K562 (cell line): Measurements from ENCODE around the gene SPATA25. TPM values are rescaled to one million over a fixed set of nuclear protein-coding genes. Genes with fewer than 3 reads are reported as not detected.

Experiments used
- CBFA2T2 ChIP-seq: fragments of 450-650 bp; conservative IDR thresholded peaks from 2 replicates; pipeline ENCODE4 v1.6.1; 2017; ENCODE audit warnings: mild to moderate bottlenecking
- CREB3 ChIP-seq: fragments of 450-650 bp; conservative IDR thresholded peaks from 2 replicates; pipeline ENCODE4 v1.6.1; 2016; ENCODE audit warnings: missing genetic modification characterization, low read depth, mild to moderate bottlenecking, missing compliant biosample characterization, moderate library complexity
- CTBP1 ChIP-seq: fragments of 450-650 bp; IDR thresholded peaks from 2 replicates; pipeline ENCODE4 v1.6.1; 2016; ENCODE audit warnings: borderline replicate concordance
- EGR1 ChIP-seq: fragments of 450-650 bp; conservative IDR thresholded peaks from 2 replicates; pipeline ENCODE4 v1.6.1; 2017; ENCODE audit warnings: mild to moderate bottlenecking
- ETV1 ChIP-seq: fragments of 450-650 bp; conservative IDR thresholded peaks from 2 replicates; pipeline ENCODE4 v1.6.1; 2016; ENCODE audit warnings: missing genetic modification characterization, control low read depth, low read depth, missing compliant biosample characterization
- EZH2 ChIP-seq: IDR thresholded peaks from 2 replicates; pipeline ENCODE4 v1.6.1; 2012; ENCODE audit warnings: low read depth, mild to moderate bottlenecking, inconsistent platforms, low read length, borderline replicate concordance
- GABPB2 ChIP-seq: fragments of 250-450 bp; sonication (Bioruptor Pico); conservative IDR thresholded peaks from 2 replicates; pipeline ENCODE4 v1.5.1; 2021; ENCODE audit warnings: mild to moderate bottlenecking
- JUND ChIP-seq, 2 experiments: IDR thresholded peaks; 2 replicates in 1 of 2; 3 replicates in 1 of 2; pipeline ENCODE4 v1.6.1; 2011; ENCODE audit warnings: borderline replicate concordance in 2 of 2, low read depth in 2 of 2, low read length in 2 of 2, improper control_type of control experiment in 1 of 2, missing biosample characterization in 1 of 2, missing genetic modification characterization in 1 of 2, missing genetic modification reagents in 1 of 2
- KLF16 ChIP-seq: IDR thresholded peaks from 2 replicates; pipeline ENCODE4 v1.6.1; 2016; ENCODE audit warnings: antibody characterized with exemption
- MAZ ChIP-seq, 2 experiments: fragments of 450-650 bp in 1 of 2; sonication (generic) in 1 of 2; formaldehyde crosslinking; IDR thresholded peaks in 1 of 2; conservative IDR thresholded peaks in 1 of 2; 2 replicates each; pipeline versions ENCODE4 v1.4.0 to v1.5.0; 2020; ENCODE audit warnings: mild to moderate bottlenecking in 1 of 2, missing genetic modification reagents in 1 of 2
- PHF21A ChIP-seq: fragments of 450-650 bp; IDR thresholded peaks from 2 replicates; pipeline ENCODE4 v1.6.1; 2017; ENCODE audit warnings: low read depth, borderline replicate concordance
- POLR2AphosphoS5 ChIP-seq: IDR thresholded peaks from 2 replicates; pipeline ENCODE4 v1.6.1; 2011; ENCODE audit warnings: mild to moderate bottlenecking, low read depth, low read length, moderate library complexity; ENCODE audit not compliant: control insufficient read depth, insufficient read depth
- PRPF4 ChIP-seq: fragments of 200-400 bp; formaldehyde crosslinking; IDR thresholded peaks from one replicate; pipeline ENCODE4 v1.6.1; 2017; ENCODE audit warnings: low read length, low read depth, mild to moderate bottlenecking; ENCODE audit not compliant: insufficient read depth, poor library complexity, severe bottlenecking
- YY1 ChIP-seq, 3 experiments: IDR thresholded peaks; 2 replicates each; pipeline ENCODE4 v1.6.1; 2011; ENCODE audit warnings: low read length in 2 of 3, mild to moderate bottlenecking in 2 of 3, moderate library complexity in 2 of 3, borderline replicate concordance in 1 of 3, control low read depth in 1 of 3, low read depth in 1 of 3; ENCODE audit not compliant: insufficient read depth in 3 of 3, insufficient replicate concordance in 2 of 3, control insufficient read depth in 1 of 3, insufficient read length in 1 of 3; ENCODE audit errors: extremely low read depth in 1 of 3
- ZBTB7A ChIP-seq: IDR thresholded peaks from 2 replicates; pipeline ENCODE4 v1.6.1; 2011; ENCODE audit warnings: low read depth, mild to moderate bottlenecking, low read length, moderate library complexity, borderline replicate concordance; ENCODE audit not compliant: control insufficient read depth
- ZNF277 ChIP-seq: fragments of 250-450 bp; sonication (Bioruptor Pico); IDR thresholded peaks from 2 replicates; pipeline ENCODE4 v1.8.0; 2022; ENCODE audit warnings: inconsistent platforms, mild to moderate bottlenecking, moderate library complexity, borderline replicate concordance
- polyA plus RNA-seq, 8 experiments: library from polyadenylated mRNA; depleted of rRNA in 4 of 8; stranded (reverse) in 5 of 8; unstranded in 3 of 8; fragments of >200 nt; fragmentation: Nextera tagmentation in 2 of 8; fragmentation: Illumina TruSeq in 1 of 8; extraction: Ambion mirVana in 2 of 8; extraction: Trizol in 1 of 8; gene quantifications; 2 replicates each; pipeline versions ENCODE4 v1.2.1 to v1.2.3, GENCODE V29; 2011 to 2014; ENCODE audit warnings: inconsistent platforms in 1 of 8, missing spikeins in 1 of 8
- total RNA-seq, 7 experiments: library from RNA; depleted of rRNA in 6 of 7; stranded (reverse); fragments of >200 nt in 6 of 7; fragmentation: Illumina TruSeq in 2 of 7; extraction: Trizol in 2 of 7; gene quantifications; 2 replicates each; pipeline versions ENCODE4 v1.2.1 to v1.2.3, GENCODE V29; 2011 to 2021; ENCODE audit warnings: low replicate concordance in 1 of 7

Gene SPATA25
- total and polyA plus RNA-seq, 9 of the 15 experiments (the other 6 are each of a cell fraction or from before 2014, with no cell fraction given): 0.21 to 0.95 (median 0.53) TPM; not detected in 3

GRCh38 chr20:45933266-45934045 is 46.0 kb upstream of the SPATA25 start (continued):
- TF ChIP-seq GABPB2 (CRISPR knock-in tag) (no peak), PHF21A (no peak), CTBP1 (peak; percentile 93), MAZ (CRISPR knock-in tag; conservative IDR thresholded peaks at IDR 0.05 in 1 of 2, IDR thresholded peaks at IDR 0.05 in 1 of 2) (peak in 1 of 2 experiments; percentile 6; a peak in 1 of 4 replicates), CBFA2T2 (no peak), JUND (IDR thresholded peaks at IDR 0.05; ENCODE audit: borderline replicate concordance, low read depth, low read length) (peak; percentile 54), JUND (tag; IDR thresholded peaks at IDR 0.05; ENCODE audit: borderline replicate concordance, low read depth, low read length) (no peak), EGR1 (no peak), POLR2AphosphoS5 (peak; percentile 29; the same call in 1 of the 2 replicates), ETV1 (tag) (peak; percentile 67), PRPF4 (no peak), EZH2 (no peak), ZBTB7A (peak; percentile 71; the same call in 1 of the 2 replicates), KLF16 (0 out of 2 replicates have a peak, but pooled peaks have one; percentile 16), YY1 (IDR thresholded peaks at IDR 0.05; ENCODE audit: borderline replicate concordance in 1 of 3, control insufficient read depth in 1 of 3, extremely low read depth in 1 of 3, insufficient read depth in 3 of 3, insufficient read length in 1 of 3, insufficient replicate concordance in 2 of 3, low read depth in 1 of 3, low read length in 2 of 3) (peak in 1 of 3 experiments; percentile 38), CREB3 (tag) (no peak), ZNF277 (CRISPR knock-in tag) (no peak)
